HepG2 (cell line): ENCODE measurements around the gene PNKP. TPM values are rescaled to one million over a fixed set of nuclear protein-coding genes. Genes with fewer than 3 reads are reported as not detected.

Experiments
- ASH2L ChIP-seq: fragments of 300-600, 200-600 bp; sonication (generic); IDR thresholded peaks from 2 replicates; pipeline ENCODE4 v1.7.0; 2017; ENCODE audit warnings: low read depth, mild to moderate bottlenecking, moderate library complexity, mixed read lengths, low read length; ENCODE audit not compliant: insufficient read length
- ELF1 ChIP-seq: sonication (generic); formaldehyde crosslinking; IDR thresholded peaks from 2 replicates; pipeline ENCODE4 v1.4.0; 2020; ENCODE audit warnings: missing genetic modification reagents
- GLMP ChIP-seq: sonication (generic); formaldehyde crosslinking; IDR thresholded peaks from 2 replicates; pipeline ENCODE4 v1.9.0; 2021; ENCODE audit warnings: missing genetic modification reagents, mild to moderate bottlenecking, borderline replicate concordance
- GMEB2 ChIP-seq: IDR thresholded peaks from 2 replicates; pipeline ENCODE4 v1.6.1; 2016; ENCODE audit warnings: missing biosample characterization, missing genetic modification reagents, low read depth
- KLF6 ChIP-seq: IDR thresholded peaks from 2 replicates; pipeline ENCODE4 v1.8.0; 2016; ENCODE audit warnings: missing biosample characterization, missing genetic modification reagents
- MATR3 ChIP-seq: sonication (generic); formaldehyde crosslinking; IDR thresholded peaks from 2 replicates; pipeline ENCODE4 v1.4.0; 2020; ENCODE audit warnings: missing genetic modification reagents
- PATZ1 ChIP-seq: sonication (generic); formaldehyde crosslinking; IDR thresholded peaks from 2 replicates; pipeline ENCODE4 v1.4.0; 2020; ENCODE audit warnings: missing genetic modification reagents
- PLRG1 ChIP-seq: fragments of 450-650 bp; conservative IDR thresholded peaks from 2 replicates; pipeline ENCODE4 v1.6.1; 2016
- PRDM10 ChIP-seq: sonication (generic); formaldehyde crosslinking; IDR thresholded peaks from 2 replicates; pipeline ENCODE4 v1.4.0; 2020; ENCODE audit warnings: low read depth, missing genetic modification reagents
- TFE3 ChIP-seq: IDR thresholded peaks from 2 replicates; pipeline ENCODE4 v1.6.1; 2016
- XRCC5 ChIP-seq: fragments of 200-400 bp; formaldehyde crosslinking; optimal IDR thresholded peaks from 2 replicates; pipeline ENCODE3; 2017; ENCODE audit warnings: mild to moderate bottlenecking, low read length
- ZMAT5 ChIP-seq: sonication (generic); formaldehyde crosslinking; IDR thresholded peaks from 2 replicates; pipeline ENCODE4 v1.5.0; 2020; ENCODE audit warnings: mild to moderate bottlenecking, low read depth, missing genetic modification reagents, borderline replicate concordance
- ZNF17 ChIP-seq: sonication (generic); formaldehyde crosslinking; IDR thresholded peaks from 2 replicates; pipeline ENCODE4 v1.5.0; 2020; ENCODE audit warnings: mild to moderate bottlenecking, missing genetic modification reagents
- ZNF235 ChIP-seq: sonication (generic); formaldehyde crosslinking; IDR thresholded peaks from 2 replicates; pipeline ENCODE4 v1.8.1; 2023; ENCODE audit warnings: mild to moderate bottlenecking, missing genetic modification reagents, borderline replicate concordance
- ZNF282 ChIP-seq: fragments of 450-650 bp; IDR thresholded peaks from 2 replicates; pipeline ENCODE4 v1.6.1; 2018; ENCODE audit not compliant: partially characterized antibody
- ZNF790 ChIP-seq: sonication (generic); formaldehyde crosslinking; IDR thresholded peaks from 2 replicates; pipeline ENCODE4 v1.8.0; 2022; ENCODE audit warnings: missing genetic modification reagents, mild to moderate bottlenecking, borderline replicate concordance
- polyA plus RNA-seq, 8 experiments: library from polyadenylated mRNA; depleted of rRNA in 3 of 8; stranded (reverse) in 7 of 8; unstranded in 1 of 8; fragments of >200 nt; fragmentation: Illumina TruSeq in 4 of 8; extraction: Trizol in 4 of 8; gene quantifications; 2 replicates each; pipeline versions ENCODE4 v1.2.1 to v1.2.3, GENCODE V29; 2011 to 2016; ENCODE audit warnings: low read depth in 4 of 8, missing spikeins in 1 of 8, mixed read lengths in 1 of 8; ENCODE audit not compliant: insufficient read depth in 1 of 8
- total RNA-seq, 5 experiments: library from RNA; depleted of rRNA; stranded (reverse); fragments of >200 nt; fragmentation: Illumina TruSeq; extraction: Trizol; gene quantifications; 2 replicates each; pipeline ENCODE4 v1.2.3, GENCODE V29; 2016; ENCODE audit warnings: low read depth in 1 of 5

Gene PNKP
- total and polyA plus RNA-seq, 2 of the 13 experiments (the other 11 are each of a cell fraction or from before 2014, with no cell fraction given) = 12.7 to 27.1 TPM

GRCh38 chr19:49866933-49867782 lies at the start of gene PNKP (continued):
- TF ChIP-seq ASH2L = peak; percentile 93
- TF ChIP-seq ZNF282 = no peak
- TF ChIP-seq PRDM10 (CRISPR knock-in tag) = peak; percentile 87; the same call in 1 of the 2 replicates
- TF ChIP-seq TFE3 (CRISPR knock-in tag) = peak; percentile 37; the same call in 1 of the 2 replicates
- 0 out of 2 replicates have a peak, but pooled peaks have one; percentile 53 for TF ChIP-seq ZNF235 (CRISPR knock-in tag)
- peak; percentile 81 for TF ChIP-seq ELF1 (CRISPR knock-in tag)
- TF ChIP-seq GMEB2 = no peak
- no peak for TF ChIP-seq KLF6 (CRISPR knock-in tag)
- no peak for TF ChIP-seq GLMP
- no peak for TF ChIP-seq MATR3 (CRISPR knock-in tag)
- TF ChIP-seq ZMAT5 (CRISPR knock-in tag) = no peak
- peak; percentile 93 for TF ChIP-seq ZNF790
- TF ChIP-seq PLRG1 = no peak
- TF ChIP-seq XRCC5 = no peak
- TF ChIP-seq PATZ1 (CRISPR knock-in tag) = peak; percentile 77
- TF ChIP-seq ZNF17 = peak; percentile 77; the same call in 1 of the 2 replicates
